HG03097 (cell line): Measurements from ENCODE around the gene MDGA2.
"Not testable (repeated sequence)": the region's sequence is repeated elsewhere in the genome, so short reads cannot be mapped to it uniquely, and the experiment has no call there.

Experiments
- ATAC-seq: cut with Tn5 transposase; IDR thresholded peaks from one replicate; pipeline ENCODE4 v1.9.1; 2021; ENCODE audit not compliant: unreplicated experiment, low FRiP score

The MDGA2 gene

DNA sequence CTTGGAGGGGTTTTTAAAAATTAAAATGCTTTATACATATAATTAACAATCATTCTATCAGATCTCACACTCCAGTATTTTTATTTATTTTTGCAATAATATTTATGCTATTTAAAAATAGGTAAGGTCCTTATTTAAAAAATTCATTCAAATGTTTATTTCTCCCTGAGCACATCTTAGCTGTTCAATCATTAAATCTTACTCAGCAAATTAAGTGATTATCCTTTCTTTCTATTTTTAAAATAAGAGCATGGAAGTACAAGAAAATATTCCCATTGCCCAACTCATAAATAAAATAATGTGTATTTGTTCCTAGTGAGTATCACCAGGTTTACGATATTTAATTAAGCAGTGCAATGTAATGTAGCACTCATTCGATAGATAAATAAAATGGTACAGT lies 666.7 kb downstream of the MDGA2 start:
- ATAC-seq: no peak

DNA sequence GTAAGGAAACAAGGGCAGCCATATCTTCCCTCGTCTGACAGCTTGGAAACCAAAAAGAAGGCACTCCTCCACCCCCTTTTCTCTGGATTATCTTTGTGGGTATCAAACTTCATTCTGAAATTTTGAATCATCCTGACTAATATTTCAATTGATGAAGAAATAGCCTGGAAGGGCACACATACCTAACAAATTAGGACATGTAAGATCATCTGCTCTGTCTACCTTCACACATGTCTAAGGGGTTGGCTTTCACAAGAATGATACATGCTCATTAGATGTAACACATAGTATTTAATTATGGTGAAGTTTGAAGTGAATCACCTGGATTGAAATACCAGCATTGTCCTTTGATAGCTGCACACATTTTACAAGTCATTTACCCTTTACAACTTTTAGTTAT lies 675.7 kb downstream of the MDGA2 start:
- ATAC-seq: no peak

DNA sequence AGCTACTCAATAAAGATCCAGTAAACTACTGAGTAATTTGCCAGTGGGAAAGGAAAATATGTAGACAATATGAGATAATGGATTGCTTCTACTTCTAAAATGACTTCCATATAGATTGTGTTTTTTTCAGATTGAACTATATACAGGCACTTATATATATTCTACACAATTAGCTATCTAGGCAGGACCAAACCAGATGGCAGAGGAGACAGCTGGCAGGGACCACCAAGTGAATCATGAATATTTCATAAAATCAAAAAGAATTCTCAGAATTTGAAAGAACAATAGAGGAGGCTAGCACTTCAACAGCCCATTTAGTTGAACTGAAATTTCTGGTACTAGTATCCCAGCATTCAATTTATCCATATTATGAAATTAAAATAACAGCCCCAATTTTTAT lies 685.8 kb downstream of the MDGA2 start:
- ATAC-seq: no peak

DNA sequence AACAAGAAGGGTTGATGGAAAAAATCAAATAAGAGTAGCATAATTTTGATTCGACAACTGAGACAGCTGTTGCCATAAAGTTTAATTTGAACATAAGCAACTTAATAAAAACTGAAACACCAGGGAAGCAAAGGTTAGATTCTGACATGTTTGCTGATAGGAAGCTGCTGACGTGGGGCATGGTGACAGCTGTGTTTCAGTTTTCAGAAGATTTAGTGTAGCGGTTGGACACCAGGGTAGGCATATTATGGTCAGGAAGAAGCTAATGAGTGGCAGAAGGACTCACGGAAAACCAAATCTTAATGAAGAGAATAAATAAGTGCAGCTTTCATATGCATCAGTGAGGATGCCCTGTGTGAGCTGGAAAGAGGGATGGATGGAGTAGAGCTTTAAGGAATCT lies 687.1 kb downstream of the MDGA2 start:
- ATAC-seq: no peak

DNA sequence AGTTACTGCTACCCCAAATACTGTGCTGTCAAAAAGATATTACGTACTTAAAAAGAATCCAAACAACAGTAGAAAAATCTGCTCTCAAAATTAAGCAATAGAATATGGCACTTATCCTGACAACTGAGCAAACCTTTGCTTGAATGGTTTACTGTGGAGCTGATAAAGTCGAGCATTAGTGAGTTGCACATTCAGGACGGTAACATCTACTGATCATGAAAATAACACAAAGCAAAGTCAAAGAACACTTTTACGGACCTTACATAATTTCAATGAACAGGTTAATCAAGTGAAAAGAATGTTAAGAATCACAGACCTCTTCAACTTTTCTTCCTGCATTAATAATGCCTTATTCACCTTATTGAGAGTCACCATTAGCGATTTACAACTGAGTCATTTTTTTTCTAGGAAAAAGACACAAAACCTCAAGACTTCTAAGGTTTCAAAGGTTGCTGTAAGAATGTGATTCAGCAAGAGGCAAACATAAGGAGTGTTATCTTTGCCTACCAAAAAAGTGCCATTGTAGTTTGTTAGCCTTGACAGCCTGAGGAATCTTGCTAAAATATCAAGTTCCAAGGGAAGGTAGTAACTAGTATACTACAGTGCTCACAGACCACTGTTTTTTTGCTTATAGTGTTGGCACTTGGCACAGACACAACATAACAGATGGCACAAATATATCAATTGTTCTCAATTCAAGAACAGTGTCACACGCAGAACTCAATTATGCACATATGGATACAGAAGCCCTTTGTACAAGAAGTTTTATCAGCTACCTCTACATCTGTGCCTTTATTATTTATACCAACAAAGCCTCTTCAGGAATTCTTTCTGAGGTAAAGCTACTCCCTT lies 689.6 kb downstream of the MDGA2 start:
- ATAC-seq: no peak

DNA sequence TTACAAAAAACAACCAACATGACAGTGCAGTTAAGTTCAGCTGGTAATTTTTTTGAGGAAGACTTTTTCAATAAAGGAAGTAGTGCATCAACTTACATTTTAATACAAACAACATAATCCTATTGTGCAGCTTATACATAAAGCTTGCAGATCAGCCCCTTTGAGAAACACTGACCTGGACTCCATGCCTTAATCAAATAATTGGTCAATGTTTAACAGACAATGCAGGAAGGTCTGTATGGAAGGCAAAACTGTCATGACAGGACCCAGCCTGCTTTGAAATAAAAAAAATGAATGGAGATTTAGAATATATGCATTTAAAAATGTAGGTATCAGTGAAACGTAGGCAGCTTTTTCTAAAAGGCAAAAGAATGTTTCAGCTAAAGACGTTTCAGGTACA lies 702.1 kb downstream of the MDGA2 start:
- ATAC-seq: no peak

DNA sequence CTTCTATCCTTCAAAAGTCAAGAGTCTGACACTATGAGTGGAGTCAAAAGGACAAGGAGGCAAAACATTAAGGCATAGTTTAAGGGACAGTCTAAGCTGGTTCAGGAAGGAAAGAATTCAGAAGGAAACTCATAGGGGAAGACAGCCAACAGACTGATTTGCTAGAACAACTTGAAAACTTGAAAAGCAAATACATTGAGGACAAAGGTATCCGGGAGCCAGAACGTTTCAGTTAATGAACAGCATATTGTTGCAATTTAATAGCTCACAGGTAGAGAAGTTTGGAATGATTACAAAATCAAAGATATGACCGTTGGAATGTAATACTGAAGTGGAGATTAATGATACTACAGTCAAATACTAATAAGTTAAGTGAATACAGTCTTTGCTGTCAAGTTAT lies 711.0 kb downstream of the MDGA2 start:
- ATAC-seq: no peak

DNA sequence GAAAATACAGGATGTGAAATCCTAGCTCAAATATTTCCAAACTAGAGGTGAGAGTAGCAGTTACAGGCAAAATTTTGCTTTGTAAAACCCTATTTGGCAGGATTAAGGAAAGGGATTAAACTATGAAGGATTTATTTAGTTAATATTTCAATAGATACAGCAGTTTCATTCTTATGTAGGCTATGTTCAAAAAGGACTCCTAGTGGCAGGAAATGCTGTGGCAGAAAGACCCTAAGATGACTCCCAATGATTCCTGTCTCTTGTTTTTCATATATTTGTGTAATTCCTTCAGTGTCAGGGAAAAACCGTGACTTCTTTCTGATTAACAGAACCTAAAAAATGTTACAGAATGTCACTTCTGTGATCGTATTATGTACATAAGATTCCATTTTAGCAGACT lies 724.3 kb downstream of the MDGA2 start:
- ATAC-seq: no peak

DNA sequence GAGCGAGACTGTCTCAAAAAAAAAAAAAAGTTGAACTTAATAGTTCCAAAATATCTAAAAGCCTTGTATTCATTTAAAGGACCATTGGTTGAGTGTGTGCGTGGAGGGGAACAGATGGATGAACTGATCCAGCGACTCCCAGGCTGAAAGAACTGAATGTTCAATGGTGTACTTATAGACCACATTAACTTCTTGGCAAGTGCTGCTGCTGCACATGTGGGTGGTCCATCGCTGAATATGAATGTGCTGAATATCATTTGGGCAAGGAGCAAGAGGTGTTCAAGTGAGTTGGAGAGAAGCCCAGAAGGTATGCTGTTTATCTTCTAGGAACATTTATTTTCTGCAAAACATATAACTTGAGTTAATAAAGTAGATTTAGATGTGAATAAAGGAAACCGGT lies 734.8 kb downstream of the MDGA2 start:
- no peak for ATAC-seq

DNA sequence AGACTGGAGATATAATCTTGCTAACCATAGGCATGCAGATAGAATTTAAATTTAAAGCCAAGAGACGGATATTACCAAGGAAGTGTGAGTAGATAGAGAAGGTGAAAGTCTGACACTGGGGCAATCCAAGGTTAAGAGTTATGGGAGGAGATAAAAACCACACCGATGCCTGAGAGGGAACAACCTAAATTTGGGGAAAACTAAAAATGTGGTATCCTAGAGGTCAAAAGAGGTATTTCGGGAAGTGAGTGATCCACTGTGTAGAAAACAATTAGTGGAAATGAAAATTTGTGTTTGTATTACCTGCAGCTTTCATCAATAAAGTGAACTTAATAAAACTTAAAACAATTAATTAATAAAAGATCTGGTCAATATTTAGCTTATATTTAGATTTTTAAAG lies 754.9 kb downstream of the MDGA2 start:
- no peak for ATAC-seq

DNA sequence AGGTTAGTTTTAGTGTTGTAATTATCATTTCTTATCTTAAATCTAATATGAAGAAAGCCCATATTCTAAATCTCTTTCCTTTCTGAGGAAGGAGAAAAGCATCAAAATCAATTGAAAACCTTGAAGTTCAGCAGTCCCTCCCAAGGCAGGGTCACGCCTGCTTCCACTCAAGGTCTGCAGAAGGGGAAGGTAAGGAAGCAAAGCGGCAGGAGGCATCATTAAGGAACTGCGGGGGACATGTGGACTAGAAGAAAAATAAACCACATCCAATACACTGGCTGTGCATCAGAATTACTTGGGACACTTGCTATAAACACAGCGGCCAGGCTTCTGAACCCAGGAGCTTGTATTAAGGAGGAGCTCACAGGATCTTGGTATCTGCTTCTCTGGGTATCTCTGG lies 759.9 kb downstream of the MDGA2 start:
- ATAC-seq: not testable (repeated sequence)

DNA sequence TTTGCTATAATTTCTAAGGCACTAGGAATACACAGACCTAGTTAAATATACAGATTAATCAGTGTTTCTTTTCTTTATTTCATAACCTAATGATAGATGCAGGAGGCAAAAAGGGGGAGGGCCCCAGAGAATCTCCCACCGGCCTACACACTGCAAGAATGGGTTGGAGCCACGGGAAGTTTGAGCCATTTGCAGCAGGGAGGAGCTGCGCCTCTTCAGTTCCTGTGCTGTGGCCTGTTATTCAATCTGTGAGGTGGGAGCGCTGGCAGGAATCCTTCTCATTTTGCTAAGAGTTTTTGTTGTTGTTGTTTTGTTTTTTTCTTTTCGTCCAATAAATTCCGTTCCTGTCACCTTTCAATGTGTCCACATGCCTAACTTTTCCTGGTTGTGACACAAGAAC lies 772.6 kb downstream of the MDGA2 start:
- ATAC-seq: no peak

DNA sequence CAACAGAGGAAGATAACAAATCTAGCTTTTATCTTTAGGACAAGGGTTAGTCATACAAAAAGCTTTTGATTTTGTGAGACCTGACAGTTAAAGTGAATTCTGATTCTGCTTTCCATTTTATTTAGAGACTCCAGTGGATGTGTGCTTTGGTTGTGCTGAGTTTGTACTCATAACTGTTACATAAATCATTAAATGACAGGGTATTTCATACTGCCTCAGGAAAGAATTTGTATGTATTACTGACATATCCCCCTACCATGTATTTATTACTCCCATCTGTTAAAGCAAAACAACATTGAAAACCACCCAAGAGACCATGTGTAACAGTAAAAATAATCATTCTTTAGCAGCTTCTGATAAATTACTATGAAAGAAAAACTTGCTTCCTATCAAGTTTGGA lies 780.9 kb downstream of the MDGA2 start:
- no peak for ATAC-seq

DNA sequence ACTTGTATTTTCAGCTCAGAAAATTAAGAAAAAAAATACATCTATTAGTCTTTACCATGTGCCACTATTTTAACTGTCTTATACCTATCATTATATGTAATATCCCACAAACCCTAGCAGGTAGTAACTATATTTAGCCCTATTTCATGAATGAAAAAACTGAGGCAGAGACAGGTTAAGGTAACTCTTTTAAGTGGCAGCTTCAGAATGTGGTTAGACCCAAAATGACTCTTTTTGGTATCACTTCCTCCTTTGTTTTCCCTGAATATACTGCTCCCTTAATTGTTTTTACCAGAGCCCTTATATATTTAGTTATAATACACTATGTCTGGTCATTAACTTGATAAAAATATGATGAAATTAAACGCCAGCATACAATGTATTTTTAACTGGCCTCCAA lies 788.3 kb downstream of the MDGA2 start:
- no peak for ATAC-seq

DNA sequence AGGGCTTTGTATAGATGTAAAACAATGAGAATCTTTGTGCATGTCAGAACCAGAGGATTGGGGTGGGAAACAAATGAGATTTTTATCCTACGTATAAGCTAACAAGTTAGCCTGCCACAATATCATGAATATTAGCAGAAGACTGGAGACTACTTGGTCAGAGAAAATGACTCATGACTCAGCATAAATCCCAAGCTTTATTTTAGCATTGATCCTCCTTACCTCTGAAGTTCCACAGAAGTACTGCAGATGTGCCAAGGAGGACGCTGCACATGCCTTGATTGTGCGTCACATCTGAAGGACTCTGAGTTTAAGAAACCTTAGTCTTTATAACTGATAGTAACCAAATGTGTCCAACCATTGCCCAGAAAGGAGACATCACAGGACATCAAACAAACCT lies 789.8 kb downstream of the MDGA2 start:
- ATAC-seq: no peak

DNA sequence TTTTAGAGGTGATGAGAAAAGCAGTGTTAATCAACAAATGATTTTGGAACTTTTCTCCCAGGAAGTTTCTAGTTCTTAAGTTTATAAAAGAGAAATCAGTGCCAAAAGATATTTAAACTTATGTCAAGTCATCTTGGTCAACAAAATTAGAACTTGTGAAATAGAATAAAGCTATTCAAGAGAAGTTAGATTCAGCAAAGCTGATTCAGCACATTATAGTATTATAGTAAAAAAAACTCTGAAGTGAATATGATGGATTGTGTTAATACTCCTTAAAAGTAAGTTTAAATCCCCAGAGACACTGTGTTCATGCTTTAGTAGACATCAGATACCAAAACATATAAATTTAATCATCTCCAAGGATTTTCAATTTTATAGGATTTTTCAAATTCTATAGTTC lies 813.7 kb downstream of the MDGA2 start:
- no peak for ATAC-seq

DNA sequence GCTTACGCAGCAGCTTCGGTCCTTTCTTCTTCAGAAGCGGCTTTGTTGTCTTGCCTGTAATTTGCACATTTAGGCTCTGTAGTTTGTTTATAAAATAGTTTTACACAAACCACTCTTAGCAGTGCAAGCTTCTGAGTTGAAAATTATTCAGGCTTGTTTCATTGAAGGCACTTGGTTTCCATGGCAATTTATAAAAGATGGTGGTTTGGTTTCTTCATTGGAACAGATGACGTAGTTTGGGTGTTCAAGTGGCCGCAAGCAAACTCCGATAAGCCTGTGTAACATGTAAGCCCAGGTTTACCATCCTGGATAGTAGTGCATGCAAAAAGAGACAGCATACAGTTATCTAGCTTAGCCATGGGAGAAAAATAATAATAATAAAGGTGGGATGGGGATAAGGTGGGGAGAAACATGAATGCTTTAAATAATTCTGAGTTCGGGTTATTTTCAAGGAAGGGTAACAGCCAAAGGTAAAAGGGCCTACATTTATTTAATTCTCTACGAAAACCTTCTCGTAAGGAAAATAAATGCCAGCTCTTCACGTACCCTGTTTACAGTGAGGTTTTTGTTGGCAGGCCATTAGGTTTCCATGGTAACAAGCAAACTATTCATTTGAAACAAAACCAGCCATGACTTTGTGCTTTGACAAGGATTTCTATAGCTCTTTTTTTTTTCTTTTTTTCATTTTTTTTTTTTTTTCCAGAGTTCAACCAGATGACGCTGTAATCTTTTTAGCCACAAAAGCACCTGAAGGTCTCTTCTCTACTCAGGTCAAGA lies 834.3 kb downstream of the MDGA2 start:
- no peak for ATAC-seq

DNA sequence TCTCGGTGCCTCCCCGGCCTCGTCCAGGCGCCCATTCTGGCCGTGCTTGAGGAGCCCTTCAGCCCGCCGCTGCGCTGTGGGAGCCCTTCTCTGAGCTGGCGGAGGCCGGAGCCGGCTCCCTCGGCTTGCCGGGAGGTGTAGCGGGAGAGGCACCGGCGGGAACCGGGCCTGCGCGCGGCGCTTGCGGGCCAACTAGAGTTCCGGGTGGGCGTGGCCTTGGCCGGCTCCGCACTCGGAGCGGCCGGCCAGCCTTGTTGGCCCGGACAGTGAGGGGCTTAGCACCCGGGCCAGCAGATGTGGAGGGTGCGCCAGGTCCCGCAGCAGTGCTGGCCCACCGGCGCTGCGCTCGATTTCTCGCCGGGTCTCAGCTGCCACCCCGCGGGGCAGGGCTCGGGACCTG lies 855.1 kb downstream of the MDGA2 start:
- ATAC-seq: no peak

DNA sequence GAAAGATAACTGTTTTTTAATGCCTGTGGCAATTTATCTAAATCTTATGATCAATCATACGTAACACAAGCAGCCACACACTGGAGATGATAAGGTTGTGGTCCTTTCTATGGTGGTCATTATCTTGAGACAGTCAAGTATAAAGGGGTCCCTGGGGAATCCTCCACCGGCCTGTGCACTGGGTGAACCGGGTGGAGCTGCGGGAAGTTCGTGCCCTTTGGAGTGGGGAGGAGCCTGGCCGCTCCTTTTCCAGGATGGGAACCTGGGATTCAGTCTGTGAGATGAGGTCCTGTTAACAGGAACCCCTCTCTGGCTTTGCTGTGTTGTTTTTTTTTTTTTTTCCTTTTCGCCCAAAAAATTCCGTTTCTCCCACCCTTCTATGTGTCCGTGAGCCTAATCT lies 856.3 kb downstream of the MDGA2 start:
- ATAC-seq: no peak

DNA sequence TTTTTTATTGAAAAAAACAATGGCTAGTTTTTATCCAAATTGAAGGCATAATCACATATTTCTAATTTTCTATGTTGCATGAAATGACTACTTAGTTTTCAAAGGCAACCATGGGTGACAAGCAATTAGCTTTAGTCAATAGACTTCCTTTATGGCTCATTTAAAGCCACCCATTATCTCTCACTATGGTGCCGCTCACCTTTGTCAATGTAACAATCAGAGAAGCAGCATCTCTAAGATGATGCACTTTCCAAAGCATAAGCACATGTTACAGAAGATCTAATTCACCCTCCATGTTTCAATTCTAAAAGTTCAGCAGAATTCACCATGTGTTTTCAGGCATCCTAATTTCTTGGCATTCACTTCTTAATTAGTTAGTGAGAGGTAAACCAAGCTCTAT lies 857.3 kb downstream of the MDGA2 start:
- no peak for ATAC-seq

DNA sequence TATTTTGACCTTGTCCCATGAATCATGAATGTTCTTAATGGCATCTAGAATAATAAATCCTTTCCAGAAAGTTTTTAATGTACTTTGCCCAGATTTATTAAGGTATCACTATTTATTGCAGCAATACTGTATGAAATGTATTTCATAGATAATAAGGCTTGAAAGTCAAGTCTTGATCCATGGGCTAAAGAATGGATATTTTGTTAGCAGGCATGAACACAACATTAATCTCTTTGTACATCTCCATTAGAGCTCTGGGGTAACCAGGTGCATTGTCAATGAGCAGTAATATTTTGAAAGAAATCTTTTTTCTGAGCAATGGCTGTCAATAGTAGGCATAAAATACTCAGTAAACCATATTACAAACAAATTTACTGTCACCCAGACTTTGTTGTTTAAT lies 882.3 kb downstream of the MDGA2 start:
- ATAC-seq: no peak
